Ureter (tissue), 1 donor: ENCODE results near the gene HS2ST1. TPM values are rescaled to one million over a fixed set of nuclear protein-coding genes. Genes with fewer than 3 reads are reported as not detected.
"Not testable (repeated sequence)": the region's sequence is repeated elsewhere in the genome, so short reads cannot be mapped to it uniquely, and the experiment has no call there.

Experiments
- DNase-seq: peaks from one replicate; pipeline ENCODE4 v3.0.0-alpha.2; 2020; ENCODE audit warnings: low spot score
- total RNA-seq: library from RNA; stranded (reverse); gene quantifications from one replicate; pipeline ENCODE4 v1.2.4, GENCODE V29; 2023
- donor health status: DM: yes; HTN: yes; CAD: no.

Gene HS2ST1
- total RNA-seq, 1 donor from 2014 or later, result 25.6 TPM

- no peak for DNase-seq
These were observed 11.3 kb downstream of the HS2ST1 start for GRCh38 chr1:86925742-86926141.

- DNase-seq, result no peak
These were observed 12.4 kb downstream of the HS2ST1 start for GRCh38 chr1:86926883-86927282.

- no peak for DNase-seq
These were observed 14.4 kb downstream of the HS2ST1 start for GRCh38 chr1:86928819-86929218.

- no peak for DNase-seq
These were observed 18.6 kb downstream of the HS2ST1 start for GRCh38 chr1:86933051-86933450.

- no peak for DNase-seq
These were observed 19.3 kb downstream of the HS2ST1 start for GRCh38 chr1:86933562-86934377.

- DNase-seq, result no peak
These were observed 24.0 kb downstream of the HS2ST1 start for GRCh38 chr1:86938450-86938849.

GRCh38 chr1:86938855-86939254 lies 24.4 kb downstream of the HS2ST1 start:
- no peak for DNase-seq

GRCh38 chr1:86939406-86939805 lies 25.0 kb downstream of the HS2ST1 start:
- no peak for DNase-seq

- no peak for DNase-seq
These were observed 26.2 kb downstream of the HS2ST1 start for GRCh38 chr1:86940599-86940998.

- no peak for DNase-seq
These were observed 27.6 kb downstream of the HS2ST1 start for GRCh38 chr1:86942042-86942441.

GRCh38 chr1:86942743-86943142 lies 28.3 kb downstream of the HS2ST1 start:
- DNase-seq, result no peak

GRCh38 chr1:86948212-86948611 lies 33.8 kb downstream of the HS2ST1 start:
- no peak for DNase-seq

GRCh38 chr1:86950712-86951419 lies 36.4 kb downstream of the HS2ST1 start:
- DNase-seq, result no peak

GRCh38 chr1:86951430-86951829 lies 37.0 kb downstream of the HS2ST1 start:
- DNase-seq, result no peak

- no peak for DNase-seq
These were observed 38.7 kb downstream of the HS2ST1 start for GRCh38 chr1:86953167-86953566.

- DNase-seq, result no peak
These were observed 41.2 kb downstream of the HS2ST1 start for GRCh38 chr1:86955678-86956077.

- DNase-seq, result no peak
These were observed 41.8 kb downstream of the HS2ST1 start for GRCh38 chr1:86956221-86956620.

GRCh38 chr1:86957221-86957620 lies 42.8 kb downstream of the HS2ST1 start:
- DNase-seq, result no peak

GRCh38 chr1:86960548-86960947 lies 46.1 kb downstream of the HS2ST1 start:
- no peak for DNase-seq

- DNase-seq, result not testable (repeated sequence)
These were observed 49.4 kb downstream of the HS2ST1 start for GRCh38 chr1:86963841-86964240.

- DNase-seq, result no peak
These were observed 50.8 kb downstream of the HS2ST1 start for GRCh38 chr1:86965012-86965826.

GRCh38 chr1:86965827-86966182 lies 51.4 kb downstream of the HS2ST1 start:
- DNase-seq, result no peak
